Activated B cell treated with CpG ODN at 0.5 μM for 24 hours (primary cell): ENCODE measurements around the gene NCKAP5. TPM values are rescaled to one million over a fixed set of nuclear protein-coding genes. Genes with fewer than 3 reads are reported as not detected.

ENCODE experiments used
- ATAC-seq: fragments of 200-7000 bp; cut with Tn5 transposase; one replicate; pipeline ENCODE4 v1.10.0; 2021; ENCODE audit warnings: low read depth, mild to moderate bottlenecking, moderate library complexity
- CTCF ChIA-PET: fragments of 350-600 bp; sonication (Branson Sonifier 250); formaldehyde crosslinking; loops from one replicate; lab custom pipeline; 2021; ENCODE audit warnings: antibody characterized with exemption; lab: Charles Lee
- POLR2A ChIA-PET: fragments of 350-600 bp; sonication (Branson Sonifier 250); formaldehyde crosslinking; loops from one replicate; lab custom pipeline; 2021; ENCODE audit warnings: antibody characterized with exemption; lab: Charles Lee
- DNase-seq: peaks from one replicate; pipeline ENCODE4 v3.0.0; 2022
- H3K27ac Mint-ChIP-seq: one replicate; pipeline ENCODE4 v1.8.0; 2020; ENCODE audit warnings: mixed read lengths
- H3K27me3 Mint-ChIP-seq: one replicate; pipeline ENCODE4 v1.8.0; 2021; ENCODE audit warnings: mixed read lengths
- H3K36me3 Mint-ChIP-seq: one replicate; pipeline ENCODE4 v1.8.0; 2021; ENCODE audit warnings: low read depth, mixed read lengths
- H3K4me1 Mint-ChIP-seq: one replicate; pipeline ENCODE4 v1.8.0; 2021; ENCODE audit warnings: mixed read lengths
- H3K4me3 Mint-ChIP-seq: one replicate; pipeline ENCODE4 v1.8.0; 2020; ENCODE audit warnings: mild to moderate bottlenecking, mixed read lengths
- H3K9me3 Mint-ChIP-seq: one replicate; pipeline ENCODE4 v1.8.0; 2020; ENCODE audit warnings: mixed read lengths
- intact Hi-C: fragments of 100-400 bp; cut with micrococcal nuclease; formaldehyde crosslinking; loops from one replicate; pipeline ENCODE4 v1.15.1; 2024
- total RNA-seq: library from RNA; stranded (reverse); gene quantifications from 2 replicates; pipeline ENCODE4 v1.2.3, GENCODE V29; 2022
- TF ChIP-seq, protein P1 (sequence below): fragments of 200-600 bp; IDR thresholded peaks from one replicate; pipeline ENCODE4 v1.8.0; 2022; ENCODE audit warnings: antibody characterized with exemption, mild to moderate bottlenecking

NCKAP5 gene
- total RNA-seq, 1 donor from 2014 or later: not detected

DNA sequence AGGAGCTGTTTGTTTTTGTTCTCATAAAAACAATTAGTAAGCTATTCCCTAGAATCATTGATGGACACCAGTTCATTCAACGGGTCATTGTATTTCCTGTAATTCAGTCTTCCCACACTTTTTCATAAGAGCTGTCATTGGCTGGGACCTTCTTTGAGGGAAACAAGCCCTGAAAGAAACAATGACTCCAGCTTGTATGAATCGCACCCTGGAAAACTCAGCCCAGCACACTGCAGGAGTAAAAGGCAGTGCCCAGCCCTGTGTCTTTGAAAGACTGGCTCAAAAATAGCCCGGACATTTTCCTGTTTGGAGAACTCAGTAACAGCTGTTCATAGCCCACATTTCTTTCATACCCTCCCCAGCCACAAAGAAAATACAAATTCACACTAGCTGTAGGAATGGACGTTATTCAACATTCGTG lies 81.5 kb downstream of the NCKAP5 start:
- ChIA-PET CTCF (no interaction called here), POLR2A (no interaction called here)
- no peak overlapping the region for H3K4me3 Mint-ChIP-seq
- no peaks in the 10 kb centered on the region for H3K27me3 Mint-ChIP-seq
- ATAC-seq: no peak
- TF ChIP-seq, protein P1, sequence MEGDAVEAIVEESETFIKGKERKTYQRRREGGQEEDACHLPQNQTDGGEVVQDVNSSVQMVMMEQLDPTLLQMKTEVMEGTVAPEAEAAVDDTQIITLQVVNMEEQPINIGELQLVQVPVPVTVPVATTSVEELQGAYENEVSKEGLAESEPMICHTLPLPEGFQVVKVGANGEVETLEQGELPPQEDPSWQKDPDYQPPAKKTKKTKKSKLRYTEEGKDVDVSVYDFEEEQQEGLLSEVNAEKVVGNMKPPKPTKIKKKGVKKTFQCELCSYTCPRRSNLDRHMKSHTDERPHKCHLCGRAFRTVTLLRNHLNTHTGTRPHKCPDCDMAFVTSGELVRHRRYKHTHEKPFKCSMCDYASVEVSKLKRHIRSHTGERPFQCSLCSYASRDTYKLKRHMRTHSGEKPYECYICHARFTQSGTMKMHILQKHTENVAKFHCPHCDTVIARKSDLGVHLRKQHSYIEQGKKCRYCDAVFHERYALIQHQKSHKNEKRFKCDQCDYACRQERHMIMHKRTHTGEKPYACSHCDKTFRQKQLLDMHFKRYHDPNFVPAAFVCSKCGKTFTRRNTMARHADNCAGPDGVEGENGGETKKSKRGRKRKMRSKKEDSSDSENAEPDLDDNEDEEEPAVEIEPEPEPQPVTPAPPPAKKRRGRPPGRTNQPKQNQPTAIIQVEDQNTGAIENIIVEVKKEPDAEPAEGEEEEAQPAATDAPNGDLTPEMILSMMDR: no peak
- peaks cover 2% of the 10 kb centered on the region for H3K9me3 Mint-ChIP-seq
- H3K36me3 Mint-ChIP-seq: no peaks in the 10 kb centered on the region
- no peaks in the 10 kb centered on the region for H3K4me1 Mint-ChIP-seq
- intact Hi-C loops: no loop called here
- H3K27ac Mint-ChIP-seq: no peak overlapping the region
- no peak for DNase-seq

DNA sequence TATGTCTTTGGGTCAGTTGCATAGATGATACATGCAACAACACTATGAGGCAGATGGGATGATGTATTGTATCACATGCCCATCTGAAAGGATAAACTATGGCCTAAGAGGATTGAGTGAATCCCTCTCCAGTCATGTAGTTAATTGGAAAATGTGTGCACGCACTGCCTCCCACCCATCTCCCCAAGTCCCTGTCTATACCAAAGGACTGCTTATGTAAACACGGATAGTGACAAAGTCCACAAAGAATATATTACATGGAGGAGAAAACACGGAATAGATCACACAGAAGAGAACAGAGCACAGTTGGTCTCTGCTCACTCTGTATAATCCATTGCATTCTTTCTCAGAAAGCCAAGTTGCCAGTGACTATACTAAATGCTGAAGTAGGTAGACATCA lies 82.4 kb downstream of the NCKAP5 start:
- no peaks in the 10 kb centered on the region for H3K36me3 Mint-ChIP-seq
- ChIA-PET POLR2A (no interaction called here), CTCF (no interaction called here)
- H3K27me3 Mint-ChIP-seq: no peaks in the 10 kb centered on the region
- intact Hi-C loops: no loop called here
- no peak for ATAC-seq
- no peaks in the 10 kb centered on the region for H3K4me1 Mint-ChIP-seq
- H3K27ac Mint-ChIP-seq: no peak overlapping the region
- DNase-seq: no peak
- peaks cover 2% of the 10 kb centered on the region for H3K9me3 Mint-ChIP-seq
- TF ChIP-seq, protein P1: no peak
- no peak overlapping the region for H3K4me3 Mint-ChIP-seq

DNA sequence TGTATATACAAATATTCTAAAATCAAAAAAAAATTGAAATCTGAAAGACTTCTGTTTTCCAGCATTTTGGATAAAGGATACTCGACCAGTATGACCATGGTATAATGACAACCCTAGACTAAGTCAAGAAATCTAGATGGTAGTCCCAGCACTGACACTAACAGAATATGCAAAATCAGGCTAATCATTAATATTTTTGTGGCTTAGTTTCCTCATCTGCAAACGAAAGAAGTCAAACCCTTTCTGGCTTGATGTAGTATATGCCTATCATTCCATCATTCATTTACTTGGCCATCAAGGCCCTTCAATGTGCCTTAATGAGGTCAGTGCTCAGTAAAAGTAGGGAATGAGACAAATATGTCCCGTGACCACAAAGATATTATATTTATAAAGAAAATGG lies 83.5 kb downstream of the NCKAP5 start:
- no peaks in the 10 kb centered on the region for H3K4me1 Mint-ChIP-seq

DNA sequence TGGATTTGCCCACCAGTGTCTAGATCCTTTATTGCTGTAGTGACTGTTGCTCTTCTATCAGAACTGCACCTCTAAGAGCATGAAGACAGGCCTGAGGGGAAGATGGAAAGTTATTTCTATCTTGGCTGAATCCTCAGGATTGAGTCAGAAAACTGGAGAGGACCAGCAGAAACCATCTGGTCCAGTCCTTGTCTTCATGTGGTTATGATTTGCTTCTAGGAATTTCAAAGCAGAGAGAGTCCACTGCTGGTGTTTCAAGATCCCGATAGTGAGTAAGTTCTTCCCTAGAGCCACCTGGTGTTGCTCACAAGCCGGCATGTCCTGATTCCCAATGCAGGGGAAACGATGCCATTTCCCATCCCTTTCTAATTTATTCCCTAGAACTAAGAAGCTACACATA lies 84.2 kb downstream of the NCKAP5 start:
- H3K36me3 Mint-ChIP-seq: no peaks in the 10 kb centered on the region
- ATAC-seq (no peak), DNase-seq (no peak)
- ChIA-PET CTCF (no interaction called here), POLR2A (no interaction called here)
- no peak overlapping the region for H3K4me3 Mint-ChIP-seq
- H3K27ac Mint-ChIP-seq: no peak overlapping the region
- TF ChIP-seq, protein P1: no peak
- H3K9me3 Mint-ChIP-seq: peaks cover 2% of the 10 kb centered on the region
- intact Hi-C loops: no loop called here
- no peaks in the 10 kb centered on the region for H3K27me3 Mint-ChIP-seq
- H3K4me1 Mint-ChIP-seq: no peaks in the 10 kb centered on the region

More for the DNA sequence above, 83.5 kb downstream of the NCKAP5 start:
- Mint-ChIP-seq H3K27ac (no peak overlapping the region), H3K9me3 (peaks cover 2% of the 10 kb centered on the region), H3K27me3 (no peaks in the 10 kb centered on the region), H3K36me3 (no peaks in the 10 kb centered on the region), H3K4me3 (no peak overlapping the region)
- TF ChIP-seq, protein P1: no peak
- POLR2A ChIA-PET: no interaction called here
- ATAC-seq (no peak), DNase-seq (no peak)
- intact Hi-C loops: no loop called here
- CTCF ChIA-PET: no interaction called here

DNA sequence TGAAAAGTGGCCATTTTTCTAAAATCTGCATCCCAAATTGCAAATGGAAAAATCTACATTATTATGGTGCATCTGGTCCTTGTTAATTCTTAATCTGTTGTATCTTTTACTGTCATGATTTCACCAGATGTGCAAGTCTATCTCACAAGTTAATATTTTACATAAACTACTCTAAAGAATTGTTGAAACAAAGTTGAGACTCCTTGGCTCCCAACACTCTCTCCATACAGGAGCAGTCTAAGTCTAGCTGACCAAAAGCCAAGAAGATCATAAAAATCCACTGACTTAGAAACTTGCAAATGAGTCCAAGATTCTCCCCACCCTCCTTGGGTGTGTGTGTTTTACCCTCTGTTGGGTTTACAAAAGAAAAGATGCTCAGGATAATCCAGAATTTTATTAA lies 85.1 kb downstream of the NCKAP5 start:
- POLR2A ChIA-PET: no interaction called here
- no peak overlapping the region for H3K4me3 Mint-ChIP-seq
- H3K4me1 Mint-ChIP-seq: no peaks in the 10 kb centered on the region
- no peaks in the 10 kb centered on the region for H3K36me3 Mint-ChIP-seq
- H3K27ac Mint-ChIP-seq: no peak overlapping the region
- TF ChIP-seq, protein P1: no peak
- intact Hi-C loops: no loop called here
- H3K9me3 Mint-ChIP-seq: peaks cover 2% of the 10 kb centered on the region
- DNase-seq (no peak), ATAC-seq (no peak)
- CTCF ChIA-PET: no interaction called here
- no peaks in the 10 kb centered on the region for H3K27me3 Mint-ChIP-seq
